ENCODE measurements around the gene CFAP410. TPM values are rescaled to one million over a fixed set of nuclear protein-coding genes. Genes with fewer than 3 reads are reported as not detected.

The CFAP410 gene
- total and polyA plus RNA-seq, 8 donors, result 16.5 to 31.5 (median 21.1) TPM

DNA sequence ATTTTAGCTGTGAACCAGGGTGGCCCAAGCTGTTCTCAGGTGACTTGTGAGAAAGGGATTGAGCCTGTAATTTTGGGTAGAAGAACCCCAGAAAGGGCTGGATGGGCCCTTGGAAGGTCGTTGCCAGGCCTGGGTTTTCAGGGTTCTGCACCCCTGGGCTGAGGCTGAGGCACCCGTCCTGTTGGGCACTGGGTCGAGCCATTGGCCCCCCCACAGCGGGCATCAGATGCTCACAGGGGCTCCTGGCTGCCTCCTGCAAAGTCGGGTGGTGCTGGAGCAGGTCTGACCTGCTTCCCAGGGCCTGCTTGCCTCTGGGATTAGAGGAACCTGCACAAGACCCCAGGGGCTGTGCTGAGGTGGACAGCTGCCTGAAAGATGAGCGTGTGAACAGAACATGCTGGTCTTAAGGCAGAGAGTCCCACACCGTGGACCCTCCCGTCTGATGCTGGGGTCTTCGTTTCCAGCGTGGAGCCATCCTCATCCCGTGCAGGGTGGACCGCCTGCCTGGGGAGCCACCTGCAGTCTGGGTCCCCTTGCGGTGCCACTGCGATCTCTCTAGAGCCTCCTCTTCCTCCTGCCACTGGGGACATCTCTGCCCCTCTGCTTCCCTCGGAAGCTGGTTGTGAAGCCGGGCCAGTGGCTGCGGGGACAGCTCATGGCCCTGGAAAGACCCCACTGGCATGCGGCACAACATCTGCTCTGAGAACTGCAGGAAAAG, 12.5 kb upstream of the CFAP410 start:
- DNase-seq, result peak in 1 of 4 donors; percentile 69
- Histone ChIP-seq H3K9me3 (no peaks in the 10 kb centered on the region), H3K27ac (peak overlapping the region in 1 of 2 donors; percentile 96), H3K4me3 (no peak overlapping the region), H3K27me3 (peaks cover 26 to 60% of the 10 kb centered on the region in 2 donors), H3K36me3 (no peaks in the 10 kb centered on the region), H3K4me1 (peaks cover 7 to 64% of the 10 kb centered on the region in 2 donors)
- no peak for ATAC-seq
- intact Hi-C loops (cut with DNase I), result no loop called here
- no peak for TF ChIP-seq CTCF (IDR thresholded peaks at IDR 0.05)

- intact Hi-C loops (cut with DNase I), result no loop called here
- Histone ChIP-seq H3K4me3 (no peak overlapping the region), H3K36me3 (no peaks in the 10 kb centered on the region), H3K27me3 (peaks cover 26 to 62% of the 10 kb centered on the region in 2 donors), H3K9me3 (no peaks in the 10 kb centered on the region), H3K27ac (no peak overlapping the region), H3K4me1 (peaks cover 7 to 56% of the 10 kb centered on the region in 2 donors)
- no peak for ATAC-seq
- no peak for TF ChIP-seq CTCF (IDR thresholded peaks at IDR 0.05)
- DNase-seq, result peak in 1 of 4 donors; percentile 89
These were observed 11.7 kb upstream of the CFAP410 start for GRCh38 chr21:44350773-44351481.

DNA sequence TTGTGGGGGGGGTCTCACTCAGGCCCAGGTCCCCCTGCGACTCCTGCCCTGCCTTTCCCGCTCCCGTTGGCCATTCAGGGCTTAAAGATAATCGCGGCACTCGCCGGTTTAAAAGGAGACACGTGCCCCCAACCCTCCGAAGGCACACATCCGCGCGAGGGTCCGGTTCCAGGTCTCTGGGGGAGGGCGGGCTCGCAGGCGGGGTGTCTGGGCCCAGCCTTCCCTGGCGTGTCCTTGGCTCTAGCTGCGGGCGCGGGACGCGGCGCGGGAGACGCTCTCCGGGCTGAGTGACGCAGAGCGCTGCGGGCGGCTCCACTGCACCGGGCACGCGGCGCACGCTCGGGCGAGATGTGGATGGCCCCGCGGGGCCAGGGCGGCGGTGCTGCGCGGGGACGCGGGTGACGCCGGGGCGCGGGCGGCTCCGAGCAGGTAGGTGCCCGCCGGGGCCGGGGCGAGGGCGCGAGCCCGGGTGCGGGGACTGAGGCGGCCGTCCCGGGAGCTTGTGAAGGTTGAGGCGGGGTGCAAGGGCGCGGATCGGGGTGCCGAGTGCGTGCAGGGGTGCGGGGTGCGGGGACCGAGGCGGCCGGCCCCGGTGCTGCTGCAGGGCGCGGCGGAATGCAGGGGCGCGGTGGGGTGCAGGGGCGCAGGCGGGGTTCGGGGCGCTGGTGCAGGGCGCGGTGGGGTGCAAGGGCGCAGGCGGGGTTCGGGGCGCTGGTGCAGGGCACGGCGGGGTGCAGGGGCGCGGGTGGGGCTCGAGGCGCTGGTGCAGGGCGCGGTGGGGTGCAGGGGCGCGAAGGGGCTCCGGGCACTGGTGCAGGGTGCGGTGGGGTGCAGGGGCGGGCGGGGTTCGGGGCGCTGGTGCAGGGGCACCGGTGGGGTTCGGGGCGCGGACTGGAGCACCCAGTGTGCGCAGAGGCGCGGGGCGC, 10.9 kb upstream of the CFAP410 start:
- no peak for TF ChIP-seq CTCF (IDR thresholded peaks at IDR 0.05)
- DNase-seq, result peak in 1 of 4 donors; percentile 84
- Histone ChIP-seq H3K27me3 (peaks cover 26 to 70% of the 10 kb centered on the region in 2 donors), H3K9me3 (no peaks in the 10 kb centered on the region), H3K4me1 (peaks cover 7 to 50% of the 10 kb centered on the region in 2 donors), H3K36me3 (no peaks in the 10 kb centered on the region), H3K27ac (no peak overlapping the region), H3K4me3 (no peak overlapping the region)
- intact Hi-C loops (cut with DNase I), result no loop called here
- ATAC-seq, result no peak

DNA sequence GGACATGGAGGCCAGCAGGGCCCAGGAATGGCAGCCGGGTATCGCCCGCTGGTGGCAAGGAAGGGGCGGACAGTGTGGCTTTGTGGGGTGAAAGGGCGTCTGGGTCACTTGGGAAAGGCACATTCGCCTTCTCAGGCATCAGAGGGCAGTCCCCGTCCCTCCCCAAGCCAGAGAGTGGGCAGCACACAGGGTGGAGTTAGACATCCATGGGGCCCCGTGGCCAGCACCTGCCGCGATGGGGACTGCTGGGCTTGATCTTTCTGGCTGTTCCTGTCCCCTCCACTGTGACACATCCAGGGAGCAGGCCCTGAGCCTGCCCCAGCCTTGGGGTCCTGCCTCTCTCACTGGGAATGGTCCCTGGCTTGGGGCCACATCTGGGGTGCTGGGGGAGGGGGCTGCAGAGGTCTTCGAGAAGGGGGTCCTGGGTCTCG, 10.2 kb upstream of the CFAP410 start:
- Histone ChIP-seq H3K27ac (no peak overlapping the region), H3K9me3 (no peaks in the 10 kb centered on the region), H3K27me3 (peaks cover 26 to 76% of the 10 kb centered on the region in 2 donors), H3K36me3 (no peaks in the 10 kb centered on the region), H3K4me1 (peaks cover 7 to 44% of the 10 kb centered on the region in 2 donors), H3K4me3 (no peak overlapping the region)
- intact Hi-C loops (cut with DNase I), result no loop called here
- peak in 1 of 4 donors; percentile 47 for DNase-seq
- TF ChIP-seq CTCF (IDR thresholded peaks at IDR 0.05), result no peak
- ATAC-seq, result no peak
